Transverse colon (tissue), 4 donors: ENCODE results near the gene KRT38. TPM values are rescaled to one million over a fixed set of nuclear protein-coding genes. Genes with fewer than 3 reads are reported as not detected.

Experiments used
- DNase-seq: peaks from one replicate; pipeline ENCODE4 v3.0.0-alpha.2; 2019
- H3K27ac ChIP-seq, 4 donors: fragments of 200-600 bp; sonication (generic); 2 replicates each; pipeline ENCODE4 v1.5.1; 2016 to 2018; ENCODE audit warnings: inconsistent platforms in 4 of 4
- H3K27me3 ChIP-seq: fragments of 200-600 bp; sonication (generic); 2 replicates; pipeline ENCODE4 v1.5.1; 2017; ENCODE audit warnings: inconsistent platforms
- H3K36me3 ChIP-seq, 4 donors: fragments of 200-600 bp; sonication (generic); 2 replicates each; pipeline ENCODE4 v1.5.1; 2017 to 2019; ENCODE audit warnings: inconsistent platforms in 4 of 4
- H3K4me1 ChIP-seq, 4 donors: fragments of 200-600 bp; sonication (generic); 2 replicates each; pipeline ENCODE4 v1.5.1; 2017 to 2020; ENCODE audit warnings: inconsistent platforms in 4 of 4
- H3K4me3 ChIP-seq, 4 donors: fragments of 200-600 bp; sonication (generic); 1 replicate in 1 of 4; 2 replicates in 3 of 4; pipeline versions ENCODE4 v1.5.1 to v1.6.1; 2017 to 2019; ENCODE audit warnings: inconsistent platforms in 4 of 4
- H3K9me3 ChIP-seq, 2 donors: fragments of 200-600 bp; sonication (generic); 2 replicates each; pipeline ENCODE4 v1.5.1; 2017 to 2019; ENCODE audit warnings: inconsistent platforms in 2 of 2
- CTCF ChIP-seq, 5 experiments: fragments of 200-600 bp in 3 of 5; fragments of 450-650 bp in 2 of 5; sonication (generic) in 3 of 5; IDR thresholded peaks; 1 replicate in 2 of 5; 2 replicates in 3 of 5; pipeline ENCODE4 v1.5.1; 2016 to 2017; ENCODE audit warnings: antibody characterized with exemption in 5 of 5, inconsistent platforms in 3 of 5, mild to moderate bottlenecking in 2 of 5, moderate library complexity in 1 of 5
- EP300 ChIP-seq: sonication (generic); formaldehyde crosslinking; IDR thresholded peaks from one replicate; pipeline ENCODE4 v1.6.1; 2017; ENCODE audit warnings: antibody characterized with exemption, low read depth
- POLR2A ChIP-seq: fragments of 450-650 bp; IDR thresholded peaks from one replicate; pipeline ENCODE4 v1.6.1; 2016; ENCODE audit warnings: antibody characterized with exemption, mild to moderate bottlenecking, moderate library complexity
- POLR2AphosphoS5 ChIP-seq, 3 donors: sonication (generic); formaldehyde crosslinking; IDR thresholded peaks; one replicate each; pipeline ENCODE4 v1.6.1; 2016; ENCODE audit warnings: antibody characterized with exemption in 3 of 3
- WGBS, 2 donors: methylation state at CpG; one replicate each; pipeline ENCODE4 v1.1.5; 2018; ENCODE audit warnings: low coverage in 1 of 2; 5-methylcytosine and 5-hydroxymethylcytosine counted together
- in situ Hi-C, 4 donors: fragments of 200-750 bp; cut with MboI; loops; one replicate each; pipeline versions ENCODE4 v1.15.0 to v1.15.1; 2017; ENCODE audit warnings: low sequenced_read_pairs in 3 of 4, low pct_ligation_motif_present in 1 of 4, low pct_unique_long_range_greater_than_20kb in 1 of 4
- intact Hi-C: fragments of 100-400 bp; cut with DNase I; formaldehyde crosslinking; loops from one replicate; pipeline ENCODE4 v1.15.1; 2023; ENCODE audit warnings: low total_unique reads
- small RNA-seq, 4 donors: library from RNA; depleted of rRNA; stranded (forward); fragments of <200 nt; gene quantifications; one replicate each; pipeline ENCODE3, GENCODE V24; 2016
- total RNA-seq, 4 donors: library from RNA; depleted of rRNA; stranded (reverse); fragments of >200 nt; gene quantifications; one replicate each; pipeline ENCODE4 v1.1.0, GENCODE V29; 2016

Gene KRT38
- total RNA-seq, 4 donors from 2014 or later, result not detected

DNA sequence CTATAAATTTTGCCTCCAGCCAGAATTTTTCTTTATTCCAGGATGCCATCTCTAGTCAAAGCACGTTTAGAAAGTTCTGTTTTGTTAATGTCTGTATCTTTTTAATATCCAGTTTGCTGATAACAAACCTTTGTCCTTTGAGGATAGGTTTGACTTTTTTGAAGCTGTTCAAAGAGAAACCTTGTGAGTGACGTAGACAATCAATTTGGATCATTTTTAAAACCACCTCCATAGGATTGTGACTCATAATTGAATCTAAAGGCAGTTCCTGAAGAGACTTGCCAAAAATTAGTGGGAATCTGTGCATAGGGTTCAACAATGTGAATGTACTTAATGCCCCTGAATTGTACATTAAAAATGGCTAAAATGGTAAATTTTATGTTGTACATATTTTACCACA is 49.2 kb downstream of the KRT38 start:
- Histone ChIP-seq H3K27me3 (peaks cover 29% of the 10 kb centered on the region), H3K4me3 (no peak overlapping the region), H3K9me3 (peaks cover 5% of the 10 kb centered on the region in 2 donors), H3K27ac (no peak overlapping the region), H3K4me1 (no peaks in the 10 kb centered on the region), H3K36me3 (no peaks in the 10 kb centered on the region)
- no peak for DNase-seq
- intact Hi-C loops (no loop called here), in situ Hi-C loops (no loop called here)
- WGBS, 2 donors, result 43 to 53% methylated on average over 2 of the region's 2 CpGs
- no peak for TF ChIP-seq EP300
- no peak for TF ChIP-seq POLR2AphosphoS5 (IDR thresholded peaks at IDR 0.05)
- no peak for TF ChIP-seq POLR2A
- no peak for TF ChIP-seq CTCF (IDR thresholded peaks at IDR 0.05)

GRCh38 chr17:41390411-41390938 is 50.3 kb downstream of the KRT38 start:
- Histone ChIP-seq H3K27ac (no peak overlapping the region), H3K27me3 (peaks cover 29% of the 10 kb centered on the region), H3K4me1 (no peaks in the 10 kb centered on the region), H3K9me3 (peaks cover 9 to 12% of the 10 kb centered on the region in 2 donors), H3K36me3 (no peaks in the 10 kb centered on the region), H3K4me3 (no peak overlapping the region)
- no peak for TF ChIP-seq CTCF (IDR thresholded peaks at IDR 0.05)
- WGBS, 2 donors, result 56 to 66% methylated on average over 5 to 7 of the region's 7 CpGs
- no peak for DNase-seq
- intact Hi-C loops (no loop called here), in situ Hi-C loops (no loop called here)

- H3K36me3 ChIP-seq, result no peaks in the 10 kb centered on the region
- no peak overlapping the region for H3K27ac ChIP-seq
- H3K27me3 ChIP-seq, result peaks cover 28% of the 10 kb centered on the region
- intact Hi-C loops, result no loop called here
- 70 to 83% methylated on average over 2 to 4 of the region's 4 CpGs for WGBS, 2 donors
- in situ Hi-C loops, result no loop called here
- TF ChIP-seq POLR2AphosphoS5 (IDR thresholded peaks at IDR 0.05) (no peak), POLR2A (no peak), CTCF (IDR thresholded peaks at IDR 0.05) (no peak), EP300 (no peak)
- no peak for DNase-seq
- H3K4me1 ChIP-seq, result no peaks in the 10 kb centered on the region
- H3K9me3 ChIP-seq, result peaks cover 9 to 14% of the 10 kb centered on the region in 2 donors
- no peak overlapping the region for H3K4me3 ChIP-seq
These were observed 53.1 kb downstream of the KRT38 start for GRCh38 chr17:41387670-41388069.

DNA sequence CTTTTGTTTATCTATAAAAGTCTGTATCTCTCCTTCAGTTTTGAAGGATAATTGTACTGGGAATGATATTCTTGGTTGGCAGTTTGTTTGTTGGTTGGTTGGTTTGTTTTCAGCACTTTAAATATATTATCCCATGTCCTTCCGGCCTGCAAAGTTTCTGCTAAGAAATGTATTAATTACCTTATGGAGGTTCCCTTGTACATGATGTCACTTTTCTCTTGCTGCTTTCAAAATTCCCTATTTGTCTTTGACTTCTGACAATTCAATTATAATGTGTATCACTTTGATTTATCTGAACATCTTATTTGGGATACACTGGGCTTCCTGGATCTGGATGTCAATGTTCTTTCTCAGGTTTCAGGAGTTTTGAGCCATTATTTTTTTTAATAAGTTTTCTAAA is 54.6 kb downstream of the KRT38 start:
- H3K4me1 ChIP-seq, result no peaks in the 10 kb centered on the region
- TF ChIP-seq POLR2A (no peak), CTCF (IDR thresholded peaks at IDR 0.05) (no peak), EP300 (no peak), POLR2AphosphoS5 (IDR thresholded peaks at IDR 0.05) (no peak)
- H3K36me3 ChIP-seq, result no peaks in the 10 kb centered on the region
- H3K27me3 ChIP-seq, result peaks cover 27% of the 10 kb centered on the region
- H3K27ac ChIP-seq, result no peak overlapping the region
- intact Hi-C loops, result no loop called here
- WGBS, 2 donors, result 73 to 89% methylated on average over 1 of the region's 1 CpG
- in situ Hi-C loops, result no loop called here
- no peak overlapping the region for H3K4me3 ChIP-seq
- peaks cover 9 to 14% of the 10 kb centered on the region in 2 donors for H3K9me3 ChIP-seq
- DNase-seq, result no peak

Small RNA genes within 50 kb of the gene (small RNA-seq; reads per million reads assigned to genes)
- 0 to 0.28 (median 0.07) reads per million in 4 donors for gene RNU2-32P

Other genes with a start within 250 kb of the KRT38 start
- not detected for gene KRTAP9-2, start 214.3 kb downstream of the KRT38 start, total RNA-seq
- not detected for gene KRTAP9-3, start 208.5 kb downstream of the KRT38 start, total RNA-seq
- not detected for gene KRTAP9-8, start 203.0 kb downstream of the KRT38 start, total RNA-seq
- not detected for gene KRTAP9-4, start 191.3 kb downstream of the KRT38 start, total RNA-seq
- not detected for gene KRTAP9-9, start 185.6 kb downstream of the KRT38 start, total RNA-seq
- not detected for gene KRTAP9-6, start 175.6 kb downstream of the KRT38 start, total RNA-seq
- gene KRTAP9-7, start 165.3 kb downstream of the KRT38 start, total RNA-seq, result not detected
- gene KRTAP29-1, start 138.1 kb downstream of the KRT38 start, total RNA-seq, result not detected
- not detected for gene KRTAP16-1, start 131.7 kb downstream of the KRT38 start, total RNA-seq
- gene KRTAP17-1, start 125.3 kb downstream of the KRT38 start, total RNA-seq, result not detected
- not detected for gene KRT33A, start 90.2 kb downstream of the KRT38 start, total RNA-seq
- gene KRT33B, start 71.2 kb downstream of the KRT38 start, total RNA-seq, result not detected
- not detected for gene KRT34, start 58.7 kb downstream of the KRT38 start, total RNA-seq
- gene KRT31, start 43.4 kb downstream of the KRT38 start, total RNA-seq, result not detected
- gene KRT37, start 16.4 kb downstream of the KRT38 start, total RNA-seq, result not detected
- not detected for gene KRT32, start 26.4 kb upstream of the KRT38 start, total RNA-seq
- gene KRT35, start 40.2 kb upstream of the KRT38 start, total RNA-seq, result not detected
- not detected for gene KRT36, start 48.9 kb upstream of the KRT38 start, total RNA-seq
- gene KRT13, start 64.6 kb upstream of the KRT38 start, total RNA-seq, result under 1 TPM in 1 of 4 donors, not detected in 3; 0.27 TPM
- gene KRT15, start 77.9 kb upstream of the KRT38 start, total RNA-seq, result 10 to 100 TPM in 1 of 4 donors, 1 to 10 TPM in 2, under 1 TPM in 1; 0.80 to 17.6 (median 7.4) TPM
- gene KRT19, start 87.3 kb upstream of the KRT38 start, total RNA-seq, result 1,000 to 10,000 TPM in 3 of 4 donors, 100 to 1,000 TPM in 1; 788 to 3,666 (median 2,734) TPM
- gene KRT9, start 131.1 kb upstream of the KRT38 start, total RNA-seq, result not detected
- gene KRT14, start 145.9 kb upstream of the KRT38 start, total RNA-seq, result under 1 TPM in 2 of 4 donors, not detected in 2; 0.32 to 0.68 TPM
- gene KRT16, start 171.8 kb upstream of the KRT38 start, total RNA-seq, result under 1 TPM in 1 of 4 donors, not detected in 3; 0.79 TPM
- gene KRT17, start 183.6 kb upstream of the KRT38 start, total RNA-seq, result 10 to 100 TPM in 1 of 4 donors, not detected in 3; 37.6 TPM
- 100 to 1,000 TPM in 3 of 4 donors, 10 to 100 TPM in 1; 93.3 to 520 (median 241) TPM for gene EIF1, start 247.9 kb upstream of the KRT38 start, total RNA-seq